Liver (tissue), 9 donors: ENCODE data around the gene IGLON5. TPM values are rescaled to one million over a fixed set of nuclear protein-coding genes. Genes with fewer than 3 reads are reported as not detected.
A peak's percentile ranks its signal among the peaks of the same experiment; 100 is the strongest.

Experiments
- DNase-seq: peaks from one replicate; pipeline ENCODE4 v3.0.0-alpha.2; 2017; ENCODE audit warnings: low spot score
- H3K27ac ChIP-seq, 2 donors: one replicate each; pipeline ENCODE4 v1.7.0; 2013; ENCODE audit warnings: inconsistent platforms in 2 of 2, low read length in 2 of 2, control low read depth in 1 of 2, low read depth in 1 of 2, mild to moderate bottlenecking in 1 of 2
- H3K27me3 ChIP-seq, 4 donors: one replicate each; pipeline versions ENCODE4 v1.6.1 to v1.7.0; 2013; ENCODE audit warnings: low read length in 3 of 4, inconsistent platforms in 1 of 4, mild to moderate bottlenecking in 1 of 4, moderate library complexity in 1 of 4; ENCODE audit not compliant: control insufficient read depth in 4 of 4, insufficient read depth in 4 of 4
- H3K36me3 ChIP-seq, 4 donors: one replicate each; pipeline versions ENCODE4 v1.6.1 to v1.7.0; 2013; ENCODE audit warnings: low read length in 3 of 4, mild to moderate bottlenecking in 3 of 4, low read depth in 1 of 4, moderate library complexity in 1 of 4; ENCODE audit not compliant: control insufficient read depth in 4 of 4, insufficient read depth in 3 of 4
- H3K4me1 ChIP-seq, 4 donors: one replicate each; pipeline versions ENCODE4 v1.6.1 to v1.7.0; 2013; ENCODE audit warnings: low read length in 3 of 4, mild to moderate bottlenecking in 3 of 4, moderate library complexity in 1 of 4; ENCODE audit not compliant: control insufficient read depth in 4 of 4, insufficient read depth in 4 of 4
- H3K4me3 ChIP-seq, 3 donors: one replicate each; pipeline versions ENCODE4 v1.6.1 to v1.7.0; 2013; ENCODE audit warnings: low read length in 3 of 3, control low read depth in 1 of 3, low read depth in 1 of 3, mild to moderate bottlenecking in 1 of 3
- H3K9ac ChIP-seq, 2 donors: one replicate each; pipeline ENCODE4 v1.7.0; 2013; ENCODE audit warnings: low read length in 2 of 2, mild to moderate bottlenecking in 2 of 2, moderate library complexity in 2 of 2, control low read depth in 1 of 2, low read depth in 1 of 2
- H3K9me3 ChIP-seq, 4 donors: one replicate each; pipeline versions ENCODE4 v1.6.1 to v1.7.0; 2013; ENCODE audit warnings: low read length in 3 of 4; ENCODE audit not compliant: control insufficient read depth in 4 of 4
- CTCF ChIP-seq: fragments of 150-350 bp; IDR thresholded peaks from 2 replicates; pipeline ENCODE4 v1.5.1; 2017; ENCODE audit warnings: improper control_type of control experiment, low read depth, low read length; ENCODE audit not compliant: missing input control
- EGR1 ChIP-seq, 2 donors: IDR thresholded peaks; 2 replicates each; pipeline ENCODE4 v1.6.1; 2016 to 2018; ENCODE audit warnings: antibody characterized with exemption in 2 of 2, low read depth in 2 of 2
- FOXA1 ChIP-seq: IDR thresholded peaks from 2 replicates; pipeline ENCODE4 v1.6.1; 2016; ENCODE audit warnings: antibody characterized with exemption
- FOXA2 ChIP-seq: IDR thresholded peaks from 2 replicates; pipeline ENCODE4 v1.6.1; 2016; ENCODE audit warnings: antibody characterized with exemption
- GABPA ChIP-seq, 2 donors: IDR thresholded peaks in 1 of 2; conservative IDR thresholded peaks in 1 of 2; 2 replicates each; pipeline ENCODE4 v1.6.1; 2016; ENCODE audit warnings: antibody characterized with exemption in 2 of 2, mild to moderate bottlenecking in 1 of 2, moderate library complexity in 1 of 2
- HNF4A ChIP-seq, 2 donors: conservative IDR thresholded peaks; 2 replicates each; pipeline ENCODE4 v1.6.1; 2016; ENCODE audit warnings: antibody characterized with exemption in 2 of 2, mild to moderate bottlenecking in 2 of 2
- HNF4G ChIP-seq: IDR thresholded peaks from 2 replicates; pipeline ENCODE4 v1.6.1; 2016; ENCODE audit warnings: antibody characterized with exemption
- JUND ChIP-seq, 2 donors: IDR thresholded peaks; 2 replicates each; pipeline ENCODE4 v1.6.1; 2016; ENCODE audit warnings: antibody characterized with exemption in 2 of 2
- NR2F2 ChIP-seq: IDR thresholded peaks from 2 replicates; pipeline ENCODE4 v1.6.1; 2016; ENCODE audit warnings: antibody characterized with exemption
- SP1 ChIP-seq: IDR thresholded peaks from 2 replicates; pipeline ENCODE4 v1.6.1; 2018; ENCODE audit warnings: antibody characterized with exemption, mild to moderate bottlenecking
- TAF1 ChIP-seq: conservative IDR thresholded peaks from 2 replicates; pipeline ENCODE4 v1.6.1; 2016; ENCODE audit warnings: antibody characterized with exemption, mild to moderate bottlenecking
- YY1 ChIP-seq: IDR thresholded peaks from 2 replicates; pipeline ENCODE4 v1.6.1; 2016; ENCODE audit warnings: antibody characterized with exemption, mild to moderate bottlenecking
- WGBS: extraction: QIAGEN DNeasy Blood & Tissue Kit; methylation state at CpG from one replicate; pipeline ENCODE4 v1.1.7; 2013; 5-methylcytosine and 5-hydroxymethylcytosine counted together
- polyA plus RNA-seq, 2 donors: library from polyadenylated mRNA; stranded (reverse) in 1 of 2; unstranded in 1 of 2; fragments of 200-250 nt in 1 of 2; fragments of >200 nt in 1 of 2; fragmentation: Nextera tagmentation in 1 of 2; extraction: Ambion mirVana in 1 of 2; gene quantifications; one replicate each; pipeline versions ENCODE4 v1.2.1 to v1.2.3, GENCODE V29; 2013 to 2015
- total RNA-seq, 2 donors: library from RNA; depleted of rRNA; stranded (reverse); fragments of >200 nt; gene quantifications; one replicate each; pipeline ENCODE4 v1.2.3, GENCODE V29; 2014
- TF ChIP-seq, protein P1 (sequence below): IDR thresholded peaks from 2 replicates; pipeline ENCODE4 v1.6.1; 2016; ENCODE audit warnings: antibody characterized with exemption, mild to moderate bottlenecking
- TF ChIP-seq, protein P2 (sequence below): IDR thresholded peaks from 2 replicates; pipeline ENCODE4 v1.6.1; 2016; ENCODE audit warnings: antibody characterized with exemption
- TF ChIP-seq, protein P3 (sequence below): IDR thresholded peaks from 2 replicates; pipeline ENCODE4 v1.6.1; 2016; ENCODE audit warnings: antibody characterized with exemption
- TF ChIP-seq, protein P4 (sequence below): IDR thresholded peaks from 2 replicates; pipeline ENCODE4 v1.6.1; 2016; ENCODE audit warnings: antibody characterized with exemption
- donor health status: healthy.
- donor health status: healthy.
- donor health status: healthy.
- donor health status: healthy.
- donor health status: healthy.

The IGLON5 gene
- total and polyA plus RNA-seq, 4 donors: 0.25 to 0.46 (median 0.25) TPM; not detected in 1

DNA sequence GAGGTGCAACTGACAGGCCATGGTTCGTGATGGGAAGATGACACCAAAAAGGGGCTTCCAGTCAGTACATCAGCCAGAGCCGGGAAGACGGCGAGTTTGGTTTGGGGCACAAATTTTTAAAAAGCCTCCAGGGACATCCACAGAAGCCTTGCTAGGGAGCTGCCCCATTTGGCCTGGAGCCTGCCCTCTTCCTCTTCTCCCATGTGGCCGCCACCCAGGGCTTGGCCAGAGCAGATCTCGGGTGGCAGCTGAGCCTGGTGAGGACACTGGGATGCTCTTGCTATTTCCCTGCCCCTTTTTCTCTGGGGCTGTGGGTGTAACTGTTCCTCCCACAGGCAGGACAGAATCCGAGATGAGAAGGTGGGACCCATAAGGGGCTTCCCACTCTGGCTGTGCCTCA is 46.5 kb downstream of the IGLON5 start:
- Histone ChIP-seq H3K27me3 (no peaks in the 10 kb centered on the region), H3K4me3 (no peak overlapping the region), H3K27ac (peak overlapping the region; percentile 39 to 59), H3K9ac (no peak overlapping the region), H3K4me1 (peaks cover 12 to 42% (median 21%) of the 10 kb centered on the region in 4 donors), H3K9me3 (no peaks in the 10 kb centered on the region), H3K36me3 (peaks cover 0 to 2% (median under 1%) of the 10 kb centered on the region in 4 donors)
- WGBS: 79% methylated on average over 7 of the region's 7 CpGs
- TF ChIP-seq SP1 (no peak), FOXA1 (no peak), NR2F2 (no peak), CTCF (no peak), YY1 (no peak), GABPA (IDR thresholded peaks at IDR 0.05 in 1 of 2, conservative IDR thresholded peaks at IDR 0.05 in 1 of 2) (no peak), FOXA2 (no peak), HNF4A (conservative IDR thresholded peaks at IDR 0.05) (no peak), JUND (IDR thresholded peaks at IDR 0.05) (no peak), HNF4G (no peak), TAF1 (no peak), EGR1 (IDR thresholded peaks at IDR 0.05; ENCODE audit: low read depth in 2 of 2) (no peak)
- TF ChIP-seq, protein P1, sequence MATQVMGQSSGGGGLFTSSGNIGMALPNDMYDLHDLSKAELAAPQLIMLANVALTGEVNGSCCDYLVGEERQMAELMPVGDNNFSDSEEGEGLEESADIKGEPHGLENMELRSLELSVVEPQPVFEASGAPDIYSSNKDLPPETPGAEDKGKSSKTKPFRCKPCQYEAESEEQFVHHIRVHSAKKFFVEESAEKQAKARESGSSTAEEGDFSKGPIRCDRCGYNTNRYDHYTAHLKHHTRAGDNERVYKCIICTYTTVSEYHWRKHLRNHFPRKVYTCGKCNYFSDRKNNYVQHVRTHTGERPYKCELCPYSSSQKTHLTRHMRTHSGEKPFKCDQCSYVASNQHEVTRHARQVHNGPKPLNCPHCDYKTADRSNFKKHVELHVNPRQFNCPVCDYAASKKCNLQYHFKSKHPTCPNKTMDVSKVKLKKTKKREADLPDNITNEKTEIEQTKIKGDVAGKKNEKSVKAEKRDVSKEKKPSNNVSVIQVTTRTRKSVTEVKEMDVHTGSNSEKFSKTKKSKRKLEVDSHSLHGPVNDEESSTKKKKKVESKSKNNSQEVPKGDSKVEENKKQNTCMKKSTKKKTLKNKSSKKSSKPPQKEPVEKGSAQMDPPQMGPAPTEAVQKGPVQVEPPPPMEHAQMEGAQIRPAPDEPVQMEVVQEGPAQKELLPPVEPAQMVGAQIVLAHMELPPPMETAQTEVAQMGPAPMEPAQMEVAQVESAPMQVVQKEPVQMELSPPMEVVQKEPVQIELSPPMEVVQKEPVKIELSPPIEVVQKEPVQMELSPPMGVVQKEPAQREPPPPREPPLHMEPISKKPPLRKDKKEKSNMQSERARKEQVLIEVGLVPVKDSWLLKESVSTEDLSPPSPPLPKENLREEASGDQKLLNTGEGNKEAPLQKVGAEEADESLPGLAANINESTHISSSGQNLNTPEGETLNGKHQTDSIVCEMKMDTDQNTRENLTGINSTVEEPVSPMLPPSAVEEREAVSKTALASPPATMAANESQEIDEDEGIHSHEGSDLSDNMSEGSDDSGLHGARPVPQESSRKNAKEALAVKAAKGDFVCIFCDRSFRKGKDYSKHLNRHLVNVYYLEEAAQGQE: no peak
- TF ChIP-seq, protein P2, sequence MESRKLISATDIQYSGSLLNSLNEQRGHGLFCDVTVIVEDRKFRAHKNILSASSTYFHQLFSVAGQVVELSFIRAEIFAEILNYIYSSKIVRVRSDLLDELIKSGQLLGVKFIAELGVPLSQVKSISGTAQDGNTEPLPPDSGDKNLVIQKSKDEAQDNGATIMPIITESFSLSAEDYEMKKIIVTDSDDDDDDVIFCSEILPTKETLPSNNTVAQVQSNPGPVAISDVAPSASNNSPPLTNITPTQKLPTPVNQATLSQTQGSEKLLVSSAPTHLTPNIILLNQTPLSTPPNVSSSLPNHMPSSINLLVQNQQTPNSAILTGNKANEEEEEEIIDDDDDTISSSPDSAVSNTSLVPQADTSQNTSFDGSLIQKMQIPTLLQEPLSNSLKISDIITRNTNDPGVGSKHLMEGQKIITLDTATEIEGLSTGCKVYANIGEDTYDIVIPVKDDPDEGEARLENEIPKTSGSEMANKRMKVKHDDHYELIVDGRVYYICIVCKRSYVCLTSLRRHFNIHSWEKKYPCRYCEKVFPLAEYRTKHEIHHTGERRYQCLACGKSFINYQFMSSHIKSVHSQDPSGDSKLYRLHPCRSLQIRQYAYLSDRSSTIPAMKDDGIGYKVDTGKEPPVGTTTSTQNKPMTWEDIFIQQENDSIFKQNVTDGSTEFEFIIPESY: no peak
- TF ChIP-seq, protein P3, sequence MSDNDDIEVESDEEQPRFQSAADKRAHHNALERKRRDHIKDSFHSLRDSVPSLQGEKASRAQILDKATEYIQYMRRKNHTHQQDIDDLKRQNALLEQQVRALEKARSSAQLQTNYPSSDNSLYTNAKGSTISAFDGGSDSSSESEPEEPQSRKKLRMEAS: no peak
- TF ChIP-seq, protein P4, sequence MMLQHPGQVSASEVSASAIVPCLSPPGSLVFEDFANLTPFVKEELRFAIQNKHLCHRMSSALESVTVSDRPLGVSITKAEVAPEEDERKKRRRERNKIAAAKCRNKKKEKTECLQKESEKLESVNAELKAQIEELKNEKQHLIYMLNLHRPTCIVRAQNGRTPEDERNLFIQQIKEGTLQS: no peak
- no peak for DNase-seq

DNA sequence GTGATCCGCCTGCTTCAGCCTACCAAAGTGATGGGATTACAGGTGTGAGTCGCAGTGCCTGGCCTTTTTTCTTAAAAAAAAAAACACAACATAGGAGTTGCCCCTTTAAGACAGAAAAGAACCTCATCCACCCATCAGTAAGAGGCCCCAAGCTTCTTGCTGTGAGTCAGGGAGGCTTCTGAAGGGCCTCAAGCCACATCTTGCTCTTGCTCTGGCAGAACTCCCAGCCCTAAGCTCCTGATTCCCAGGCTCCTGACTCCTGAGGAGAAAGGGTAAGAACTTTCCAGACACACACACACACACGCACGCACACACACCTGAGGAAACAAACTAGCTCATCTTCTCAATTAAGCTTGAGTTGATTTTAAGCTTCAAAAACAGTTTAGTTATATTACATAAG is 47.9 kb downstream of the IGLON5 start:
- no peak overlapping the region for H3K9ac ChIP-seq

More for the DNA sequence above, 47.9 kb downstream of the IGLON5 start:
- 97% methylated on average over 4 of the region's 4 CpGs for WGBS
- peaks cover 9 to 52% (median 26%) of the 10 kb centered on the region in 4 donors for H3K4me1 ChIP-seq
- DNase-seq: no peak
- no peaks in the 10 kb centered on the region for H3K27me3 ChIP-seq
- no peak overlapping the region for H3K4me3 ChIP-seq
- H3K36me3 ChIP-seq: no peaks in the 10 kb centered on the region
- no peaks in the 10 kb centered on the region for H3K9me3 ChIP-seq
- TF ChIP-seq, protein P2: no peak
- TF ChIP-seq FOXA2: no peak
- no peak for TF ChIP-seq YY1
- TF ChIP-seq EGR1 (IDR thresholded peaks at IDR 0.05; ENCODE audit: low read depth in 2 of 2): no peak
- TF ChIP-seq TAF1: no peak
- TF ChIP-seq, protein P4: no peak
- no peak for TF ChIP-seq SP1
- no peak for TF ChIP-seq GABPA (IDR thresholded peaks at IDR 0.05 in 1 of 2, conservative IDR thresholded peaks at IDR 0.05 in 1 of 2)
- H3K27ac ChIP-seq: peak overlapping the region; percentile 13 to 25
